GM19372 (cell line): Measurements from ENCODE around the gene F13A1.
"Not testable (repeated sequence)": the region's sequence is repeated elsewhere in the genome, so short reads cannot be mapped to it uniquely, and the experiment has no call there.

Experiments
- ATAC-seq: cut with Tn5 transposase; IDR thresholded peaks from one replicate; pipeline ENCODE4 v1.9.1; 2021; ENCODE audit warnings: mild to moderate bottlenecking, low read depth, moderate library complexity; ENCODE audit not compliant: unreplicated experiment

Gene F13A1

GRCh38 chr6:6320901-6321300, 439 bp upstream of the F13A1 start:
- no peak for ATAC-seq

DNA sequence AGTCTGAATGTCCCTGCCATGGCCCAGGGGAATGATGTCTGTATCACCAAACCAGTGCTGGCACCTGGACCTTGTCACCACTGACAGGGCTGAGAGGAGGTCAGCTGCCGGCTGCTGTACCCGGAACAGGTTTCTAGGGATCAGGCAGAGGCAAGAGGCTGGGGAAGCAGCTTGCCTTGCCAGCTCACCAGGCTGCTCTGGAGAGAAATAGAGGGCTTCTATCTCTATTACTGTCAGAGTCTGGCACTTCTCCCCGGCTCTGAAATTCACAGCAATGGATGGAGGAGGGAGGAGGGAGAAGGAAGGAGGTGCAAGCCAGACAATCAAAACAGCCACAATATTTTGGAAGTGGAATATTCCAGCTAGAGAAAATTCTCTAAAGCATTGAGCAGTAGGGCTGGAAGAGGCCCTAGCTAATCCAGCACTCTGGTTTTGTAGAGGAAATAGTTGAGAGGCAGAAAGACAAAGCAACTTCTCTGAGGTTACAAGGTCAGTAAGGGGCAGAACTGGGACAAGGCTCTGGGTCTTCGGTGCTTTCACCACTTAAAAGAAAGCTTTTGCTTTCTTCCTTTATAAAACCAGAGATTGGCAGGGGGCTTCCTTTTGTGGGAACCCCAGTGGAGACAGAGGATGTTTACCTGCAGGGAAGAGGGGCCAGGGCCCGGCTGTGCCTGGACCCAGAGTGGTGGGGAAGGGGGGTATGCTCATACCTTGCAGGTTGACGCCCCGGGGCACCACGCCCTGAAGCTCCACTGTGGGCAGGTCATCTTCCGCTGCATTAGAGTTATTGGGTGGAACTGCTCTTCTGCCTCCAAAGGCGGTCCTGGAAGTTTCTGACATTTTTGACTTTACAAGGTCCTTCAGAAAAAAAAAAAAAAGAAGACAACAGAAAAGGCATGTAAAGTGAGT, 2.4 kb downstream of the F13A1 start:
- no peak for ATAC-seq

GRCh38 chr6:6317386-6317785, 3.1 kb downstream of the F13A1 start:
- ATAC-seq, result no peak

- ATAC-seq, result no peak
These were observed 4.8 kb downstream of the F13A1 start for GRCh38 chr6:6315660-6316059.

DNA sequence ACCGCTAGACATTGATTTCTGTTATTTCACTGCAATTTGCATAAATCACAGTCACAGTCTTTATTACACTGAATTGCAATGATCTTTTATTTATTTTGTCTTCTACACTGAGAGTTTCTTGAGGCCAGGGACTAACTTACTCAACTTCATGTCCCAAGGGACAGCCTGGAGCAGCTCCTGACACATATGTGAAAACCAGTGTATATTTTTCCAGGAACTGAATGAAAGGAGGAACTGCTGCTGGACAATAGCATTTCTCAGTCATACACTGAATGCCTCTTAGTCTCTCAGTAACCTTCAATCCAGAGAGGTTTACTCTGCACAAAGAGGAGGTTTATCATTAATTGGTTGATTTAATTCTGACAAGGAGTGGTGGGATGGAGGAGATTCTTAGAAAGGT, 5.9 kb downstream of the F13A1 start:
- ATAC-seq, result no peak

DNA sequence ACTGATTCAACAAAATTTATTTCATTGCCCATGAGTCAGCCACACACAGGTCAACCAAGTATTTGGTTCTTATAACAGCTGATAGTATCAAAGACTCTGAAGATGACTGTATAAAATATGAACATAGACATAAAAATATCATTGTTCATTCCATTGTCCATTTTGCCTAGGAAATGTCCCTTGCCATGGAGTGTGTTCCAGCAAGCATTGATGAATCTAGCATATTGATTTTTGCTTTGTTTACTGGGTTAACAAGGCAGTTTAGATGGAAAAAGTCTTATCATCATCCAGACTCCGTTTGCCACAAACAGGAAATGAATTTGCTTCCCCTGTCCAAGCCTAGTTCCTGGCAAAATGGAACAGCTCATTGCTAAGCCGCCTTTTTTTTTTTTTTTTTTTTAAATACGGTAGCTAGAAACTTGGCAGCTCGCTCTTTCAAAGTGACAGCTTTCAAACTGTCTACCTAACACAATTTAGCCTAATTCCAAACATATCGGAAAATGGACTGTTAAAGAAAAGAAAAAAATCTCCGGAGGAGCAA, 7.5 kb downstream of the F13A1 start:
- ATAC-seq, result no peak

DNA sequence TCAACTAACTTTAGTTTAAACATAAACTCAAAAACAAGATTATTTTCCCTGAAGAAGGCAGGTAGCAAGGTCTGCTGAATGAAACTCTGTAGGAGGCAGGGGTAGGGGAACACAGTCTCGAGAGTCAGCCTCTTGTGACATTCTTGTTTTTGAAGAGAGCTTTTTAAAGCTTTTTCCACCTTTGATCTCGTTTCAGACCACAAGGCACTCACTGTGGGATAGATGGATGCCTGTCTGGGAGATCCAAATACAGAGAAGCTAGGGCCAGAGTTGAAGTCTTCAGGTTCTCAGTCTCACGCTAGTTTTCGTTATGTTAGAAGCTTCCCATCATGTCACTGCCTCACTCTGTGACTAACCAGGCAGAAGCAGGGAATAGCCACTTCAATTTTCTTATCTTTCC, 14.9 kb downstream of the F13A1 start:
- ATAC-seq, result no peak

DNA sequence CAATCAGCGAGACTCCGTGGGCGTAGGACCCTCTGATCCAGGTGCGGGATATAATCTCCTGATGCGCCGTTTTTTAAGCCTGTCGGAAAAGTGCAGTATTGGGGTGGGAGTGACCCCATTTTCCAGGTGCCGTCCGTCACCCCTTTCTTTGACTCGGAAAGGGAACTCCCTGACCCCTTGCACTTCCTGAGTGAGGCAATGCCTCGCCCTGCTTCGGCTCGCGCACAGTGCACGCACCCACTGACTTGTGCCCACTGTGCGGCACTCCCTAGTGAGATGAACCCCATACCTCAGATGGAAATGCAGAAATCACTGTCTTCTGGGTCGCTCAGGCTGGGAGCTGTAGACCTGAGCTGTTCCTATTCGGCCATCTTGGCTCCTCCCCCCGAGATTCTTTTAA, 20.1 kb downstream of the F13A1 start:
- not testable (repeated sequence) for ATAC-seq

DNA sequence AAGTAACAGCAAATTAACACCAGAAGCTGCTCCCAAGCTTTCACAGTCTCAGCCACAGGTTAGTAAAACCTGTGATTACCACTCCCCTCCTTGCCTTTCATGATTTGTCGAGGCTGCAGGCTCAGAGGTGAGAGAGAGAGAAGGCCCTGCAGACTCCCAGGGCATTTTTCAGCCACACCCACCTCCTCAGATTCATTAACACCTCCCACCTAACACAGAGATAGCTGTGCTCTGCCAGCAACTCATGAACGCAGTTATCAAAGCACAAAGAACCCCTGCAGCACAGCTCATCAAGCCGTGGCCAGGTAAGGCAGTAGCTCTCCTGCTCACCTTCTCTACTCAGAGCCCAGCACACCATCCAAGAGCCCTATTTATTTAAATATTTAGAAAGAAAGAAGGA, 27.1 kb downstream of the F13A1 start:
- no peak for ATAC-seq

DNA sequence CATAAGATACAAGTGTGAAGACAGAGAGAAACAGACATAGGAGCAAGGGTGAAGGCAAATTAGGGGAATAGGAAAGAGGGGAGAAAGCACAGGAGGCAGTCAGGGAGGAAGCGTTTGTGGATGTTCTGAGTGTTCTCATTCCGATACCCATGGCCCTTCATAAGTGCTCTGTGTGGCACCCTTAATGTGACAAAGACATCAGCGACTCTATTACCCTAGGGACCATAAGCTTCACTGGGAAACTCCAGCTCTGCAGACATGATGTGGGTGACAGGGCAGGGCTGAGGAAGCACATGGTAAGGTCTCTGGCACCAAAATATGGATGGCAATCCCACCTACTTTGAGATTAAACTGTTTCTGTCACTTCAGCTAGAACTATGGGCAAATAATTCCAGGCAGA, 33.0 kb downstream of the F13A1 start:
- no peak for ATAC-seq

- no peak for ATAC-seq
These were observed 34.8 kb downstream of the F13A1 start for GRCh38 chr6:6285679-6286078.

- no peak for ATAC-seq
These were observed 36.1 kb downstream of the F13A1 start for GRCh38 chr6:6284221-6284966.

DNA sequence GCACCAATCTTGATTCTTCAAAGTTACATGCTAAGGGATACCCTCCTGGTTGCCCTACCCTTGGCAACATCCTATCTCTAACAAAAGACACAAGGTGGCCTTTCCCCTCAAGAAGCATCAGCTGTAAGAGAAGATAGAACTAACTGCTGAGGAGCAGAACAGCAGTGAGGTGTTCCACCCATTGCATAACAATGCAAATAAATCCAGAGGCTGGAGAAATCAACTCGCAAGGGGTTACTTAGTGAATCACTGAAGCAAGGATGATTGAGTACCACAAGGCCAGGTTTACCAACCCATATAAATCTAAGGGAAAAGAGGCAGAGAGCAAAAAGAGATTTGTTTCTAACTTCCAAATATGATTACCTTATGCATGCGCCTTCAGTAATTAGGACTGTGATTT, 36.7 kb downstream of the F13A1 start:
- ATAC-seq, result no peak

GRCh38 chr6:6282716-6283115, 37.7 kb downstream of the F13A1 start:
- no peak for ATAC-seq

DNA sequence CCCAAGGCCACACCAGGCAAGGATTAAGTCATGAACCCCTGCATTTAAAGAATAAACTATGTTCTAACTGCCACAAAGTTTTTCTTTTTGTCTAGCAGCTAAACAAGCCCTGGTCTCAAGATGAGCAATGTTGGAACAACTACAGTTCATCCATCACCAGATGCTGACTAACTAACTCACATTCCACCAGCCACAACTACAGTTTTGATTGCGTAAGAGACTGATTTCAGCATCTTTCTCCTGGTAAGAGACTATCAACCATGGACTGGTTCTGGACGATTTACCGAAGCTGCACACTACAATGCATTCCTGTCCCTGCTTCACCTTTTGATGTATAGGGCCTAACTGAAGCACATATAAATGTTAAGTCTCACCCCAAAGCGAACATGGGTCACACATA, 43.0 kb downstream of the F13A1 start:
- no peak for ATAC-seq

GRCh38 chr6:6270948-6271535, 49.4 kb downstream of the F13A1 start:
- ATAC-seq, result no peak

DNA sequence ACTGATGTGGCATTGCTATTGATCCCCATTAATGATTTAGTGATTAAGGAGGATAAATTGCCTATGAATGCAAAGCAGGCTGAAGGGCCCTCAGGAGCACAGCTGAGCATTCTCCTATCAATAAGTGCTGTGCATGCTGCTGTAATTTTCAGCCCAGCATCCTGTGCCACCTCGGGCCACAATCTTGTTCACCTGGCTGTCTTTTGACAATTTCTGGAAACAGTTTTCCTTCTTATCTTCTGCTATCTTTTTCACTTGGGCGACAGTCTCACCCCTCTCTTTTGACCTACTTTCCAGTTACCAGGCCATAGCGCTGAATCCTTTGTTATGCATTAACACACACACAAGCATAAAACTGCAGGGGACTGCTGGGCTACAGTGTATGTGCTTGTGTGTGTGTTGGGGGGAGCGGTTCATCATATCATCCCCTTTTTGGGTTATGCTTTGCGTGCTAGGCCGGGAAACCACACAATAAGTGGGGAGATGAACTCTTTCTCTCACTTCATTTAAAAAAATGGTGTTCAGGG, 60.2 kb downstream of the F13A1 start:
- no peak for ATAC-seq

DNA sequence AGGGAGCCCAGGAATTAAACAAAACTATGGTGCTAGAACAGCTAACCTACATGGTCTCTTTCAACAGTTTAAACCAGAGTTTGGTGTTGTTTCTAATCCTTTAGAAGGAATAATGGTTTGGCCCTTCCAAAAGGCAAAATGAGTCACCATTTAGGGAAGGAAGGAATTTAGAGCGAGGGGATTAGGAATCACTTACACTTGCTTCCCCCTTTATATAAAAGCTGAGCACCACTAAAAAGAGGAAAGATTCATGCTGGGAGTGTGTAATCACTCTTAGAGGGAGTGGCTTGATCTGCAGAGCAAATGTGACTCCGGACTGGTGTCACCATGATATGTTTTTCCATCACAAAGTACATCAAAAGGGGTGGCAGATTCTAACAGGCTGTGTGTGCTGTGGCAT, 63.6 kb downstream of the F13A1 start:
- no peak for ATAC-seq

DNA sequence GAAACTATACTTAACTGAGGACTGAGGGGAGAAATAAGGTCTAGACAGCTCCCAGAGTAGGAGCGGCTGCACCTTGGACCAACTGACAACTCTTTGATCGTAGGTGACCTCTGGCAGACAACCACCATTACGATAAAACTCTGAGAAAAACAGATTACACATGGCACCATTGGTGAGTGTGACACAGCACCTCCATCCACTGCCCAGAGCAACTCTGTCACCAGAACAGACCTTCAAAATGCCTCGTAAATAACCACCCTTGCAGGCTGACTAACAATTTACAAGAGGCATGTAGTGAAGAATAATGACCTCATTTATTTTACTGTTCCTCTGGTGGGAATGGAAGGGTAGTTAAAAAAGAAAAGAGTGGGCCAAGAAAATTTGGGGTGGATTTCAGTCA, 64.2 kb downstream of the F13A1 start:
- no peak for ATAC-seq

- ATAC-seq, result no peak
These were observed 68.7 kb downstream of the F13A1 start for GRCh38 chr6:6251555-6252280.
